Trophoblast cell (in vitro differentiated cells and primary cell): ENCODE results near the gene CCDC87.
"Not testable (repeated sequence)": the region's sequence is repeated elsewhere in the genome, so short reads cannot be mapped to it uniquely, and the experiment has no call there.

Source experiments
- DNase-seq, 2 donors: peaks; one replicate each; pipeline ENCODE4 v3.0.0-alpha.2; 2016
- H2AFZ ChIP-seq: 2 replicates; pipeline ENCODE4 v1.6.1; 2013; ENCODE audit warnings: low read length, moderate library complexity, mild to moderate bottlenecking; ENCODE audit not compliant: insufficient read depth, poor library complexity
- H2AK5ac ChIP-seq: 2 replicates; pipeline ENCODE4 v1.6.1; 2013; ENCODE audit warnings: mild to moderate bottlenecking, low read length
- H2BK120ac ChIP-seq: 2 replicates; pipeline ENCODE4 v1.6.1; 2013; ENCODE audit warnings: low read length, mild to moderate bottlenecking, moderate library complexity; ENCODE audit not compliant: insufficient read depth, poor library complexity
- H2BK12ac ChIP-seq: 2 replicates; pipeline ENCODE4 v1.6.1; 2013; ENCODE audit warnings: mild to moderate bottlenecking, low read length, moderate library complexity
- H2BK5ac ChIP-seq: 2 replicates; pipeline ENCODE4 v1.6.1; 2013; ENCODE audit warnings: low read length, low read depth, moderate library complexity, mild to moderate bottlenecking; ENCODE audit not compliant: poor library complexity
- H3K14ac ChIP-seq: 2 replicates; pipeline ENCODE4 v1.6.1; 2013; ENCODE audit warnings: mild to moderate bottlenecking, low read length
- H3K18ac ChIP-seq: 2 replicates; pipeline ENCODE4 v1.6.1; 2013; ENCODE audit warnings: mild to moderate bottlenecking, low read length
- H3K23ac ChIP-seq: 2 replicates; pipeline ENCODE4 v1.6.1; 2013; ENCODE audit warnings: low read length
- H3K27ac ChIP-seq: 2 replicates; pipeline ENCODE4 v1.5.1; 2013; ENCODE audit warnings: low read depth, mild to moderate bottlenecking, inconsistent platforms, low read length, moderate library complexity
- H3K27me3 ChIP-seq: 2 replicates; pipeline ENCODE4 v1.6.1; 2013; ENCODE audit warnings: inconsistent platforms, mild to moderate bottlenecking, low read length, moderate library complexity; ENCODE audit not compliant: insufficient read depth
- H3K36me3 ChIP-seq, 2 experiments: 1 replicate in 1 of 2; 2 replicates in 1 of 2; pipeline ENCODE4 v1.6.1; 2013; ENCODE audit warnings: low read length in 2 of 2, mild to moderate bottlenecking in 2 of 2, moderate library complexity in 1 of 2; ENCODE audit not compliant: insufficient read depth in 2 of 2, control insufficient read depth in 1 of 2
- H3K4ac ChIP-seq: 2 replicates; pipeline ENCODE4 v1.6.1; 2013; ENCODE audit warnings: low read depth, mild to moderate bottlenecking, low read length, moderate library complexity
- H3K4me1 ChIP-seq, 2 experiments: 1 replicate in 1 of 2; 2 replicates in 1 of 2; pipeline ENCODE4 v1.6.1; 2013; ENCODE audit warnings: low read length in 2 of 2, mild to moderate bottlenecking in 2 of 2, moderate library complexity in 1 of 2; ENCODE audit not compliant: insufficient read depth in 2 of 2, control insufficient read depth in 1 of 2
- H3K4me2 ChIP-seq: 2 replicates; pipeline ENCODE4 v1.6.1; 2013; ENCODE audit warnings: inconsistent platforms, mild to moderate bottlenecking, low read length, moderate library complexity
- H3K4me3 ChIP-seq: 2 replicates; pipeline ENCODE4 v1.5.1; 2013; ENCODE audit warnings: mild to moderate bottlenecking, low read depth, low read length, inconsistent platforms
- H3K79me1 ChIP-seq: one replicate; pipeline ENCODE4 v1.6.1; 2013; ENCODE audit warnings: low read length
- H3K79me2 ChIP-seq: 2 replicates; pipeline ENCODE4 v1.6.1; 2013; ENCODE audit warnings: low read length, mild to moderate bottlenecking; ENCODE audit not compliant: control insufficient read depth, insufficient read depth, poor library complexity
- H3K9ac ChIP-seq: 2 replicates; pipeline ENCODE4 v1.6.1; 2013; ENCODE audit warnings: mild to moderate bottlenecking, low read length
- H3K9me3 ChIP-seq: 2 replicates; pipeline ENCODE4 v1.6.1; 2013; ENCODE audit warnings: low read depth, mild to moderate bottlenecking, control low read depth, inconsistent platforms, low read length; ENCODE audit not compliant: insufficient read depth
- H4K12ac ChIP-seq: 2 replicates; pipeline ENCODE4 v1.6.1; 2013; ENCODE audit warnings: low read depth, mild to moderate bottlenecking, low read length, moderate library complexity
- H4K8ac ChIP-seq: 2 replicates; pipeline ENCODE4 v1.6.1; 2013; ENCODE audit warnings: low read depth, mild to moderate bottlenecking, low read length, moderate library complexity
- H4K91ac ChIP-seq: one replicate; pipeline ENCODE4 v1.6.1; 2013; ENCODE audit warnings: low read depth, mild to moderate bottlenecking, low read length, moderate library complexity
- WGBS: extraction: QIAGEN DNeasy Blood & Tissue Kit; methylation state at CpG from one replicate; pipeline ENCODE4 v1.1.7; 2013; ENCODE audit warnings: missing lambda C conversion rate; ENCODE audit not compliant: insufficient read length, insufficient coverage; ENCODE audit errors: extremely low coverage; 5-methylcytosine and 5-hydroxymethylcytosine counted together

CCDC87 gene

DNA sequence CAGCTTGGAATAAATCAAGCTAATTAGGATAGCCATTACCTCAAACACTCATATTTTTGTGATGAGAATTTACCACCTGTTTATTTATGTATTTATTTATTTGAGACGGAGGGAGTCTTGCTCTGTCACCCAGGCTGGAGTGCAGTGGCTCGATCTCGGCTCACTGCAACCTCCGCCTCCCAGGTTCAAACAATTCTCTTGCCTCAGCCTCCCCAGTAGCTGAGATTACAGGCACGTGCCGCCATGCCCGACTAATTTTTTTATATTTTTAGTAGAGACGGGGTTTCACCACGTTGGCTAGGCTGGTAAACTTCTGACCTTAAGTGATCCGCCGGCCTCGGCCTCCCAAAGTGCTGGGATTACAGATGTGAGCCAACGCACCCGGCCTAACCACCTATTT is 47.9 kb downstream of the CCDC87 start:
- not testable (repeated sequence) for H2BK12ac ChIP-seq, H3K9me3 ChIP-seq, H2AFZ ChIP-seq, H3K79me1 ChIP-seq, H3K27me3 ChIP-seq, H3K36me3 ChIP-seq, H3K79me2 ChIP-seq, H4K91ac ChIP-seq, H2AK5ac ChIP-seq, H3K18ac ChIP-seq, H3K4ac ChIP-seq, H3K27ac ChIP-seq, H4K8ac ChIP-seq, DNase-seq, H3K4me1 ChIP-seq, H3K14ac ChIP-seq, H3K23ac ChIP-seq, H2BK5ac ChIP-seq, H3K9ac ChIP-seq, H4K12ac ChIP-seq, H2BK120ac ChIP-seq, H3K4me3 ChIP-seq
- H3K4me2 ChIP-seq, result peak overlapping the region; percentile 79
- no CpG with 5 or more reads among the region's 14 CpGs for WGBS

DNA sequence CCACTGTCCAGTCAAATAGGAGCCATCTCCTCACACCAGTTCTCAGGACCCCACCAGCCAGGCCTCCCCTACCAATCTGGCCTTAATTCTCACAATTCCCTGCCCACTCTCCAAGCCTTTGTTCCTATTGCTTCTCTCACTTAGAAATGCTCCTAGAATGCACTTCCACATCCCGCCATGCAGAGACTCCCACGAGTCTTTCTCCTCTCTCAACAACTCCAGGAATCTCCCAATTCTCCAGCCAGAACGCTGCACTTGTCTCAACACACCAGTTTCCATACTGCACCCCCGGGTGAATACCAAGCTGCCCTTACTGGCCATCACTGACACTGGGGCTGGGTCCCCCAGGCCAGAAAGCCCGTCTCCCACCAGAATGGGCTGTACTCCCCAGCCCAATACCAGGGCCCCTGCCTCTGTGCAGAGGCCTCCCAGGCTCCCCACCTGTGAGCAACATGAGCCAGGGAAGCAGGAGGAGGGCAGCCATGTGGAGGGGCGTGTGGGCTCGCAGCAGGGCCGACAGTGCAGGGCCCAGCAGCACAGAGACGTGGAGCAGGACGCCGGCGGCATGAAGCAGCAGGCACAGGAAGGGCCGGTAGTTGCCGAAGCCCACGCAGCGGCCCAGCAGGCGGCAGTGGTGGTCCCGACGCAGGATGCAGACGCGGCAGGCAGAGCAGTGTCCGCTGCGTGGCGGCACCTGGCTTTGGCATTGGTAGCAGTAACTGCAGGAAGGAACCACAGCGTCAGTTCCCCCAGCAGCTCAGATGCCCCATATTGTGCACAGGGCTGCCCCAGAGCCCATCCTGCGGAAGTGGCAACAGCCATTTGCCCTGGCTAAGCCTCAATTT is 49.4 kb downstream of the CCDC87 start:
- Histone ChIP-seq H4K12ac (no peak overlapping the region), H2AFZ (no peak overlapping the region), H3K4me3 (no peak overlapping the region), H3K18ac (no peak overlapping the region), H3K4me1 (peaks cover 3 to 5% of the 10 kb centered on the region in 2 experiments), H2BK12ac (no peak overlapping the region), H3K4me2 (no peak overlapping the region), H3K27ac (no peak overlapping the region), H3K79me2 (peaks cover 5% of the 10 kb centered on the region), H2BK120ac (no peak overlapping the region), H4K8ac (no peak overlapping the region), H3K4ac (no peak overlapping the region), H3K9ac (no peak overlapping the region), H4K91ac (no peak overlapping the region), H3K27me3 (no peaks in the 10 kb centered on the region), H2AK5ac (no peak overlapping the region), H3K79me1 (peaks cover 7% of the 10 kb centered on the region), H3K9me3 (peaks cover 5% of the 10 kb centered on the region), H3K23ac (no peak overlapping the region), H3K36me3 (peaks cover 5 to 13% of the 10 kb centered on the region in 2 experiments), H3K14ac (no peak overlapping the region), H2BK5ac (no peak overlapping the region)
- WGBS, result no CpG with 5 or more reads among the region's 26 CpGs
- DNase-seq, result no peak

DNA sequence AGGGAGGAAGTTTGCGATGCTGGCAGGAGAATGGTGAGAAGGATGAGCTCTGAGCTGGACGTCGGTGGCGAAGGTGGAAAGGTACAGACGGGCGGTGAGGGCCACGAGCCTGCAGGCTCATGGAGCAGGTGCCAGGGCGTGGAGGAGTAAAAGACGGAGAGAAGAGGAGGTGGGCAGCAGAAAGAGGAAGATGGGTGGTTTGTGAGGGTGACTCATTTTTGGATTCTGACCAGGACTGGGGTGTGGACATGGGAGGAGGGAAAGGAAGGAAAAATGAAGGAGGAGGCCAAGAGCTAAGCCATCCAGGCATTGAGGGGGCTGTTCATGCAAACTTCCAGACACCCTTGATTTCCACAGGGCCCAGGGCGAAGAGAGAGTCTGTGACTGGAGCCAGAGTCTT is 50.5 kb downstream of the CCDC87 start:
- Histone ChIP-seq H3K14ac (no peak overlapping the region), H3K79me2 (peaks cover 5% of the 10 kb centered on the region), H3K9me3 (peaks cover 5% of the 10 kb centered on the region), H3K27ac (no peak overlapping the region), H3K18ac (no peak overlapping the region), H4K12ac (no peak overlapping the region), H4K8ac (no peak overlapping the region), H2BK5ac (no peak overlapping the region), H3K4me2 (no peak overlapping the region), H2BK12ac (no peak overlapping the region), H3K4ac (no peak overlapping the region), H3K36me3 (peaks cover 5 to 13% of the 10 kb centered on the region in 2 experiments), H3K9ac (no peak overlapping the region), H4K91ac (no peak overlapping the region), H2AK5ac (no peak overlapping the region), H2BK120ac (no peak overlapping the region), H3K79me1 (peaks cover 7% of the 10 kb centered on the region), H2AFZ (no peak overlapping the region), H3K4me1 (peaks cover 3 to 5% of the 10 kb centered on the region in 2 experiments), H3K27me3 (no peaks in the 10 kb centered on the region), H3K23ac (no peak overlapping the region), H3K4me3 (no peak overlapping the region)
- DNase-seq, result no peak
- WGBS, result no CpG with 5 or more reads among the region's 10 CpGs

DNA sequence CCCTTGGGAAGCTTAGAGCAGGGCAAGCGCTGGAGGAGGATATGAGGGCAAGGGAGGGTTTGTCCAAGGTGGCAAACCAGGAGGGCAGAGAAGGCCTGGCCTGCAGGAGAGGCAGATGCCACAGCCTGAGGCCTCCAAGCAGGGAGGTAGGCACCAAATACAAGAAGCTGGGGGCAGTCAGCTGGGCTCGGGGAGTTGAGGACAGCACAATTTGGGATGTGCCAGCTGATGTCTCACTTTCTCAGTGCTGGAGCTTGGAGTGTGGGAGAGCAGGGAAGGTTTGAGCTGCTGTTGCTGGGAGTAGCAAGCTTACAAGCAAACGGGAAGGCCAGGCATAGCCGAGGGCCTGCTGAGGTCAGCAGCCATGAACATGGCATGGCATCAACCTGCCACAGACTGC is 51.0 kb downstream of the CCDC87 start:
- no peak for DNase-seq
- H3K9me3 ChIP-seq, result peaks cover 5% of the 10 kb centered on the region
- no peak overlapping the region for H4K12ac ChIP-seq
- H3K79me2 ChIP-seq, result peaks cover 5% of the 10 kb centered on the region
- H2AFZ ChIP-seq, result no peak overlapping the region
- no peak overlapping the region for H3K4me2 ChIP-seq
- H2BK120ac ChIP-seq, result no peak overlapping the region
- H3K27me3 ChIP-seq, result no peaks in the 10 kb centered on the region
- H3K14ac ChIP-seq, result no peak overlapping the region
- peaks cover 7% of the 10 kb centered on the region for H3K79me1 ChIP-seq
- H2BK5ac ChIP-seq, result no peak overlapping the region
- H3K9ac ChIP-seq, result no peak overlapping the region
- H3K4ac ChIP-seq, result no peak overlapping the region
- no peak overlapping the region for H2BK12ac ChIP-seq
- no CpG with 5 or more reads among the region's 4 CpGs for WGBS
- H3K27ac ChIP-seq, result no peak overlapping the region
- H3K23ac ChIP-seq, result no peak overlapping the region
- H2AK5ac ChIP-seq, result no peak overlapping the region
- H3K36me3 ChIP-seq, result peaks cover 5 to 13% of the 10 kb centered on the region in 2 experiments
- H3K4me1 ChIP-seq, result peaks cover 3 to 5% of the 10 kb centered on the region in 2 experiments
- H4K8ac ChIP-seq, result no peak overlapping the region
- H3K4me3 ChIP-seq, result no peak overlapping the region
- no peak overlapping the region for H3K18ac ChIP-seq
- no peak overlapping the region for H4K91ac ChIP-seq
